Progenitor cell of endocrine pancreas (in vitro differentiated cells): ENCODE measurements around the gene PPM1K. TPM values are rescaled to one million over a fixed set of nuclear protein-coding genes. Genes with fewer than 3 reads are reported as not detected.

Source experiments
- DNase-seq: peaks from one replicate; pipeline ENCODE4 v3.0.0; 2021; ENCODE audit warnings: low spot score; ENCODE audit not compliant: unreplicated experiment
- H3K27ac Mint-ChIP-seq: 2 replicates; pipeline ENCODE4 v1.8.0; 2021; ENCODE audit warnings: mild to moderate bottlenecking, moderate library complexity, mixed read lengths
- H3K27me3 Mint-ChIP-seq: 2 replicates; pipeline ENCODE4 v1.8.0; 2021; ENCODE audit warnings: mixed read lengths
- H3K36me3 Mint-ChIP-seq: 2 replicates; pipeline ENCODE4 v1.8.0; 2022; ENCODE audit warnings: mixed read lengths; ENCODE audit not compliant: insufficient read depth
- H3K4me1 Mint-ChIP-seq: 2 replicates; pipeline ENCODE4 v1.8.0; 2021; ENCODE audit warnings: low read depth, mixed read lengths
- H3K4me3 Mint-ChIP-seq: 2 replicates; pipeline ENCODE4 v1.8.0; 2021; ENCODE audit warnings: low read depth, mild to moderate bottlenecking, moderate library complexity, mixed read lengths
- H3K9me3 Mint-ChIP-seq: 2 replicates; pipeline ENCODE4 v1.8.0; 2021; ENCODE audit warnings: low read depth, mixed read lengths
- total RNA-seq: library from RNA; stranded (reverse); gene quantifications from 2 replicates; pipeline ENCODE4 v1.2.1, GENCODE V29; 2021
- TF ChIP-seq, protein P1 (sequence below): fragments of 200-600 bp; sonication (generic); IDR thresholded peaks from one replicate; pipeline ENCODE4 v1.5.0; 2021; ENCODE audit warnings: antibody characterized with exemption, mild to moderate bottlenecking; ENCODE audit not compliant: unreplicated experiment

The PPM1K gene
- total RNA-seq, 1 donor from 2014 or later = 19.6 TPM

DNA sequence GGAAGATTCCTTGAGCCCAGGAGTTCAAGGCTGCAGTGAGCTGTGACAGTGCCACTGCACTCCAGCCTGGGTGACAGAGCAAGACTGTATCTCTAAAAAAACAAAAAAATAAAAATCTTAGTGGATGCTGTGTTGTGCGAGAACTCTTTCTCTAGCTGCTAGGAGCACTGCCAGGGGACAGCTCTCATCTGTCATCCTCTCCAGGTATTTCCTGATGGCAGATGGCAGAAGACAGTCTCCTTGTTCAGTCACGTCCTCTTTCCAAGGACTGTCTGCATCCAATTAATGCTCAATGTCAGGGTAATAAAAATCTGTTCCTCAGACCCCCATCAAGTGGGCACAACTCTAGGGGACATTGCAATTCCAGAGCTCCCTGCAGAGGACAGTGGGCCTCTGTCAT is 29.2 kb downstream of the PPM1K start:
- TF ChIP-seq, protein P1, sequence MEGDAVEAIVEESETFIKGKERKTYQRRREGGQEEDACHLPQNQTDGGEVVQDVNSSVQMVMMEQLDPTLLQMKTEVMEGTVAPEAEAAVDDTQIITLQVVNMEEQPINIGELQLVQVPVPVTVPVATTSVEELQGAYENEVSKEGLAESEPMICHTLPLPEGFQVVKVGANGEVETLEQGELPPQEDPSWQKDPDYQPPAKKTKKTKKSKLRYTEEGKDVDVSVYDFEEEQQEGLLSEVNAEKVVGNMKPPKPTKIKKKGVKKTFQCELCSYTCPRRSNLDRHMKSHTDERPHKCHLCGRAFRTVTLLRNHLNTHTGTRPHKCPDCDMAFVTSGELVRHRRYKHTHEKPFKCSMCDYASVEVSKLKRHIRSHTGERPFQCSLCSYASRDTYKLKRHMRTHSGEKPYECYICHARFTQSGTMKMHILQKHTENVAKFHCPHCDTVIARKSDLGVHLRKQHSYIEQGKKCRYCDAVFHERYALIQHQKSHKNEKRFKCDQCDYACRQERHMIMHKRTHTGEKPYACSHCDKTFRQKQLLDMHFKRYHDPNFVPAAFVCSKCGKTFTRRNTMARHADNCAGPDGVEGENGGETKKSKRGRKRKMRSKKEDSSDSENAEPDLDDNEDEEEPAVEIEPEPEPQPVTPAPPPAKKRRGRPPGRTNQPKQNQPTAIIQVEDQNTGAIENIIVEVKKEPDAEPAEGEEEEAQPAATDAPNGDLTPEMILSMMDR = no peak
- H3K27me3 Mint-ChIP-seq = no peaks in the 10 kb centered on the region
- no peak for DNase-seq
- no peaks in the 10 kb centered on the region for H3K9me3 Mint-ChIP-seq
- no peaks in the 10 kb centered on the region for H3K36me3 Mint-ChIP-seq
- no peak overlapping the region for H3K27ac Mint-ChIP-seq
- no peaks in the 10 kb centered on the region for H3K4me1 Mint-ChIP-seq
- H3K4me3 Mint-ChIP-seq = no peak overlapping the region

DNA sequence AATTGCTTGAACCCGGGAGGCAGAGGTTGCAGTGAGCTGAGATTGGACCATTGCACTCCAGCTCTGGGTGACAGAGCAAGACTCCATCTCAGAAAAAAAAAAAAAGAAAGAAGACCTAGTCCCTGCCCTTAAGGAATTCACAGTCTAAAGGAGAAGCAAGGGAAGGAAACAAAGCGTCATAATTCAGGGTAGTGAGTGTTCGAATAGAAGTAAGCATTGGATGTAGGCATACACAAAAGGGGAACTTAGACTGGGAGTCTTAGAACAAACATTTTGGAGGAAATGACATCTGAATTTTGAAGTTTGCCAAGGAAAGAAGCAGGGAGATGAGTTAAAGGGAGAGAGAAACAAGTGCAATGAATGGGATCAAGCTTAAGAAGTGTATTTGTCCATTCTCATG is 32.4 kb downstream of the PPM1K start:
- no peak overlapping the region for H3K27ac Mint-ChIP-seq
- TF ChIP-seq, protein P1 = no peak
- H3K36me3 Mint-ChIP-seq = no peaks in the 10 kb centered on the region
- no peaks in the 10 kb centered on the region for H3K9me3 Mint-ChIP-seq
- peaks cover 1% of the 10 kb centered on the region for H3K4me1 Mint-ChIP-seq
- no peak overlapping the region for H3K4me3 Mint-ChIP-seq
- H3K27me3 Mint-ChIP-seq = no peaks in the 10 kb centered on the region
- DNase-seq = no peak

DNA sequence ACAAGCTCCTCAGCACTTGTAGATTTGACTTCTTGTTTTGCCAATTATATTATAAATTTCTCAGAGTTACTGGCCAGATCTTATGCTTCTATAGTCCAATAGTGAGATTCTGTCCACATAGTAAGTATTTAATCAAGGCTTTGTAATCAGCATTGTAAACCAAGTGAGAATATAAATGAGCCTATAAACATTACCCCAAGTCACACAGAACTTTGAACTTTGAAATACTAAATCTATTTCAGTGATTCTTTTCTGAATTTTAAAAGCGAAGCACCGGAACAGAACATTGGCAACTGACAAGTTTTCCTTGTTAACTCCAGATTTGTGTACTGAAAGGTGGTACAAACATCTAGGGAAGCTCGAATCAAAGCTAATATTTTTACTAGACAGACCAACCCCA is 37.2 kb downstream of the PPM1K start:
- H3K4me3 Mint-ChIP-seq = no peak overlapping the region

DNA sequence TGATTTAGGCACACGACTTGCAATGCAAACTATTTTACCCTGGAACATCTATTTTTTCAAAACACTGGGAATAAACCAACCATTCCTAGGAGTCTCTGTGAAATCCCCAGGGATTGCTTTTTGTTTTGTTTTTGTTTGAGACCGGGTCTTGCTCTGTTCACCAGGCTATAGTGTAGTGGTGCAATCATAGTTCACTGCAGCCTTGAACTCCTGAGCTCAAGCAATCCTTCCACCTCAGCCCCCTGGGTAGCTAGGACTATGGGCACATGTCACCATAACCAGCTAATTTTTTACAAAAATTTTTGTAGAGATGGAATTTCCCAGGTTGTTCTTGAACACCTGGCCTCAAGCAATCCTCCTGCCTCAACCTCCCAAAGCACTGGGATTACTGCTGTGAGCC is 37.8 kb downstream of the PPM1K start:
- Mint-ChIP-seq H3K36me3 (no peaks in the 10 kb centered on the region), H3K4me1 (peaks cover 1% of the 10 kb centered on the region), H3K4me3 (no peak overlapping the region), H3K27ac (no peak overlapping the region), H3K9me3 (no peaks in the 10 kb centered on the region), H3K27me3 (no peaks in the 10 kb centered on the region)
- no peak for DNase-seq
- TF ChIP-seq, protein P1 = no peak

More for the DNA sequence above, 37.2 kb downstream of the PPM1K start:
- Mint-ChIP-seq H3K9me3 (no peaks in the 10 kb centered on the region), H3K27ac (no peak overlapping the region), H3K27me3 (no peaks in the 10 kb centered on the region), H3K36me3 (no peaks in the 10 kb centered on the region), H3K4me1 (peaks cover 1% of the 10 kb centered on the region)
- TF ChIP-seq, protein P1 = no peak
- no peak for DNase-seq

DNA sequence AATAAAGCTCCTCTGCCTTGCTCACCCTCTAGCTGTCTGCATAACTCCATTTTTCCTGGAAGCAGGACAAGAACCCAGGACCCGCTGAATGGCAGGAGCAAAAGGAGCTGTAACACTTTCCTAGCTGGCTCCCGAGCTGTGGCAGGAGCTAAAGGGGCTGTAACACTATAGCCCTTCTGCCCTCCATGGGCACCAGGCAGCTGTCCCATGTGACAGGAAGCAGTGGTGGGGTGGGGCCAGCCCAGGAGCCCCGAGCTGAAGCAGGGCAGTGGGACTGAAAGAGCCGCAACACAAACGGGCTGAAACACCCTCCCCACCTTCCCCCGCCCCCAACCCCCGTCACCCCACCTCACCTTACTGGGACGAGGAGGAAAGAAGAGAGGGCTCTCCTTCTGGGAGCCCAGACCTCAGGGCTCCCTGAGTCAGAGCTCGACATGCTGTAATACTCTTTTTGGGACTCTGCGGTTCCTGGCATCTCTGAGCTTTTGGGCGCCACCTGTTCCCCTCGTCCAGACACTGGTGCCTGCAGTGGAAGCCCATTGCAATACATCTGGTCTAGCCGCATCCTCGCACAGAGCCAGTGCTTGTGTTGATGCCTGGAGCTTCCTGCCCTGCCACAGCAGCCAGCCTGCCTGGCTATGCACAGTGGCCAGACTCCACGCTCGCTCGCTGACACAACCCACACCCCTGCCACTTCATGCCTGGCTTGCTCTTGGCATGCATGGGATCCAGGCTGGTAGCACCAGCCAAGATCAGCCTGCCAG is 39.4 kb downstream of the PPM1K start:
- Mint-ChIP-seq H3K36me3 (no peaks in the 10 kb centered on the region), H3K9me3 (no peaks in the 10 kb centered on the region), H3K27me3 (no peaks in the 10 kb centered on the region), H3K27ac (no peak overlapping the region), H3K4me3 (no peak overlapping the region), H3K4me1 (peaks cover 1% of the 10 kb centered on the region)
- no peak for DNase-seq
- TF ChIP-seq, protein P1 = no peak
